Left forelimb (tissue), 1 donor: Measurements from ENCODE around the gene IFT52.
"Not testable (repeated sequence)": the region's sequence is repeated elsewhere in the genome, so short reads cannot be mapped to it uniquely, and the experiment has no call there.

ENCODE experiments used
- DNase-seq: peaks from one replicate; pipeline ENCODE4 v3.0.0-alpha.2; 2018; ENCODE audit warnings: low spot score

IFT52 gene

DNA sequence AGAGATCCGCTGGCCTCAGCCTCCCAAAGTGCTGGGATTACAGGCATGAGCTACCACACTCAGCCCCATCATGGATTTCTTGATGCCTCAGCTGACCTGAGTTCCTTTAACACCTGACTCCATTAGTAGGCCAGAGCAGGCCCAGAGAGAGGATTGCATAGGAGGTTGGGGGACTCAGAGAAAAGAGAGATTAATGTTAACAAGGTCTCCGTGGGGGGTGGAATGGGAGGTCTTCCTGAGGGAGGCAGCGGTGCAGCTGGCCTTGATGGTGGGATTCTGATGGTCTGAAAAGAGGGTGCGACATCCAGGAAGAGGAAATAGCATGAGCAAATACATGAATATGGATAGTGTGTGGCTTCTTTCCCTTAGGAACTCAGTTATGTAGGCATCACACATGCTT is 22.0 kb upstream of the IFT52 start:
- no peak for DNase-seq

DNA sequence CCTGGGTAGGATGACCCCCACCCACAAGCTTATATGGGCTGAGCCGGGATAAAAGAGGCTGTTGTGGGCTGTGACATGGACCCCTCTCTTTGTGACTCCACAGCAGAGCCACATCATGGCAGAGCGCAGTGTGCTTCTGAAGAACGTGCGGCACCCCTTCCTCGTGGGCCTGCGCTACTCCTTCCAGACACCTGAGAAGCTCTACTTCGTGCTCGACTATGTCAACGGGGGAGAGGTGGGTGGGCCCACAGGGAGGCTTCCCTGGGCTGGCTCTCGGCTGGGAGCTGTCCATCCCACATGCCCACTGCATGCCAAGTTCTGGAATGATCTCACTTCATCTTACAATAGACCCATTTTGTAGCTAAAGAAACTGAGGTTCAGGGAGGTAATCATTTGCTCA is 21.5 kb upstream of the IFT52 start:
- DNase-seq, result no peak

DNA sequence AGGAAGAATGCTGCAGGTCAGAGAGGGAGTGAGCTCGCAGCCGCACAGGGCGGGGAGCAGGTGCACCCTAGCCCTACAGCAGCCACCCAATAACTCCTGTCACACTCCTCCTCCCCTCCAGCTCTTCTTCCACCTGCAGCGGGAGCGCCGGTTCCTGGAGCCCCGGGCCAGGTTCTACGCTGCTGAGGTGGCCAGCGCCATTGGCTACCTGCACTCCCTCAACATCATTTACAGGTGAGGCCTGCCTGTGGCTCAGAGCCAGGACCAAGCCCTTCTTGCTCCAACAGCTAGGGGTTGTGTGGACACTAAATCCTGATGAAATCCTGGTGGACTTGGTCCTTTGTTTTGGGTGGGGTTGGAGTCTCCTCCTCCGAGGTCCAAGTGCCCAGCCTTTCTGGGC is 20.2 kb upstream of the IFT52 start:
- no peak for DNase-seq

DNA sequence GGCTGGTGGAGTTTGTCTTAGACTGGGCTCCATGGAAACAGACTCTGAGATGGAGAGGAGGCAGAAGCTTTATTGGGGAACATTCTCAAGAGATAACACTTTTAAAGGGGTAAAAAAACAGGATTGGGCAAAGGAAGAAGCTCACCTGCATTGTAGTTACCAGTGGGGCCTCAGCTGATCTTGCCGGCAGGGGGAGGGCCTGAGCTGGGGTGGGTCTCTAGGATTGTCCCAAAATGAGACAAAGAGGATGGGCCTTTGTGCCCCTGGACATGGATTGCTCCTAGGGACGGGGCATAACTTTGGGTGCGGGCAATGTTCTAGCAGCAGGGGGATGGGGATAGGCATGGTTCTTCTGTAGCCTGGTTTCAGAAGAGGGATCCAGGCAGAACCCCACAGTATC is 19.4 kb upstream of the IFT52 start:
- DNase-seq, result no peak

DNA sequence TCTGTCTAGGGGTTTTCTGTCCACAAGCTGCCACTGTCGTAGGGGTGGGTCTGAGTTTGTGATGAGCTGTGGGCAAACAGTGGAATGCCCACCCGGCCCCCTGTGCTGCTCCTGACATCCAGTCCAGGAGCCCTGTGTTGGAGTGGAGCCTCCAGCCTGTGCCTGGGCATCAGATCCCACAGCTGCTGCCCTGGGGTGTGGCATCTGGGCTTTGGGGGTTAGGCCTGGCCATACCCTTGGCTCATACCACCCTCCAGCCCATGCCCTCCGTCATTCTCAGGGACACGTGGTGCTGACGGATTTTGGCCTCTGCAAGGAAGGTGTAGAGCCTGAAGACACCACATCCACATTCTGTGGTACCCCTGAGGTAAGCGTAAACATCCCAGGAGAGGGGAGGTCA is 19.0 kb upstream of the IFT52 start:
- no peak for DNase-seq

DNA sequence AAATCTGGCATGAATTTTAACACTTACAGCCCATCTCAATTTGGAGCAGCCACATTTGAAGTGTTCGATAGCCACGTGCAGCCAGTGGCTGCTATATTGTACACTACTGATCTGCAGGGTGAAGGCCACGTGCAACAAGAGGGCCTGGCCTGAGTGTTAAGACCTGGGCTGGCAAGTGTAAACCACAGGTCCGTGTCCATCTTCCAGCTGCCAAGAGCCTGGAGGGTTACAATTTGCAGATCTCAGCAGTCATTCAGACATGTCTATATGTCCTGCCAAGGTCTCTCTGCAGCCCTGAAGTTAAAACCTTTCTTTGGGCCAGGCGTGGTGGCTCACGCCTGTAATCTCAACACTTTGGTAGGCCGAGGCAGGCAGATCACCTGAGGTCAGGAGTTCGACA is 17.8 kb upstream of the IFT52 start:
- no peak for DNase-seq

DNA sequence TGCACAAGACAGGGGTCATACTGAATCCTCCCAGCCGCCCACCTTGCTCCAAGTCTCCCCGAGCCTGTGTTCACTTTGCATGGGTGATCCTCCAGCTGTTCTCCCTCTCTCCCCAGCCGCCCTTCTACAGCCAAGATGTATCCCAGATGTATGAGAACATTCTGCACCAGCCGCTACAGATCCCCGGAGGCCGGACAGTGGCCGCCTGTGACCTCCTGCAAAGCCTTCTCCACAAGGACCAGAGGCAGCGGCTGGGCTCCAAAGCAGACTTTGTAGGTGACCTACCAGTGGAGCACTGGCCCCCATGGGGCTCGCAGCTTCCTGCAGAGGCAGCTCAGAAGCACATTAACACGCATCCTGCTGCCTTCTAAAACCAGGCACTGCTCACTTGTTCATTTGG is 14.6 kb upstream of the IFT52 start:
- no peak for DNase-seq

DNA sequence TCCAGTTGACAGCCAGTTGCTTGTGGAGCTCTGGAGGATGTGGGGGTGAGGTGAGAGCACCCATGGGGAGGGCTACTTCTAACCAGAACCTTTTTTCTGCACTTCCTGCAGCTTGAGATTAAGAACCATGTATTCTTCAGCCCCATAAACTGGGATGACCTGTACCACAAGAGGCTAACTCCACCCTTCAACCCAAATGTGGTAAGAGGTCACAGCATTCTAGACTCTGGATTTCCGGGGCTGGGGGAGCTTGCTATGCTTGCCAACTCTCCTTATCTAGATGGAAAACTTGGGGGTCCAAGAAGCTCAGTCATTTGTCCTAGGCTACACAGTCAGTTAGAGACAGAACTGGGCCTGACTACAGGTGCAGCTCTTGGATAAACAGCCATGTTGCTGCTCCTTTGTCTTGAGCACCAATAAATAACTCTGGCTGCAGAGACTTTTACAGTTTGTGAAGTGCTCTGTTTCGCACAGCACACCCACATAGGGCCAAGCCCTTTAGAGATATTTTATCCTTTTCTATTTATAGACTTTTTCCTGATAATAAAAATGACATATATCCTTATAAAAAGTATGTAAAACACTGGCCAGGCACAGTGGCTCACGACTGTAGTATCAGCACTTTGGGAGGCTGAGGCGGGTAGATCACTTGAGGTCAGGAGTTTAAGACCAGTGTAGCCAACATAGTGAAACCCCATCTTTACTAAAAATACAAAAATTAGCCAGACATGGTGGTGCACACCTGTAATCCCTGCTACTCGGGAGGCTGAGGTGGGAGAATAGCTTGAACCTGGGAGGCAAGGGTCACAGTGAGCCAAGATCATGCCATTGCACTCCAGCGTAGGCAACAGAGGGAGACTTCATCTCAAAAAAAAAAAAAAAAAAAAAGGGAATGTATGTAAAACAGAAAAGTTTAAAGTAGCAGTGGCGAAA is 10.6 kb upstream of the IFT52 start:
- DNase-seq, result no peak

DNA sequence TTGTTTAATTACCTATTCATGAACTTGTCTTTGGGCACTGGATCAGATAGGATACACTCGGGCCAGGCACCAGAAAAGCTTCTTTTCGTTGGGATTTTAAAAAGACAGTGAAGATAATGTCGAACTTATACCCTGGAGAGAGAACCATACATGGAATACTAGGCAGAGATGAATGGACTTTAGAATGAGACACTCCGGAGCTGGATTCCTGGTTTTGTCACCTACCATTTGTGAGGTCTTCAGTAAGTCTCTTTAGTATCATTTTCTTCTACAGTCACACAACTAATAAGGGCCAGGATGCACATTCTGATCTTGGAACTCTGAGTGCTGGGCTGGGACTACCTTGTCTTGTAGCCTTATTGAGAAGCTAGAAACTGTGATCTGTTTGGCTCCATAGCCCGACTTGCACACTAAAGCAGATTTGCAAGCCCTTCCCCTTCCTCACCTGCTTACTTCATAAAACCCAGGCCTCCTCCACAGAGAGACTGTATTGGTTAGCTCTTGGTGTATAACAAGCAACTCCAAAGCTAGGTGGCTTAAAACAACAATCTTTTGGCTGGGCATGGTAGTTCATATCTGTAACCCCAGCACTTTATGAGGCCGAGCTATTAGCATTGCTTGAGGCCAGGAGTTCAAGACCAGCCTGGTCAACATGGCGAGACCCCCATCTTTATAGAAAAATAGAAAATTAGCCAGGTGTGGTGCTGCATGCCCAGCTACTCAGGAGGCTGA is 7.4 kb upstream of the IFT52 start:
- no peak for DNase-seq

DNA sequence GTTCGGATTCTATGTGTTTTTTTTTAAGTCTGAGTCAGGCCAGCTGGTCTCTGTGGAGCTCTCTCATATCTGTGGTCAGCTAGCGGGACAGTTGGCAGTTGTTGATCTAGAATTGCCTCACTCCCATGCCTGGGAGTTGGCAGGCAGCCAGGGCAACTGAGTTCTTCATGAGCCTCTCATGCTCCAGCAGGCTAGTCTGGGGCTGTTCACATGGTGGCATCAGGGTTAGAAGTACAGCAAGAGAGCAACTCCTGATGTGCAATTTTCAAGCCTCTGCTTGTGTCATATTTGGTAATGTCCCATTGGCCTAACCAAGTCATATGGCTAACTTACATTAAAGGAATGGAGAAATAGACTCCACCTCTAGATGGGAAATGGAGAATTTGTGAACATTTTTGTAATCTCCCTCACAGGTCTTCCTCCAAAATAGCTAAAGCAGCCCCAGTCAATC is 6.7 kb upstream of the IFT52 start:
- DNase-seq, result no peak

DNA sequence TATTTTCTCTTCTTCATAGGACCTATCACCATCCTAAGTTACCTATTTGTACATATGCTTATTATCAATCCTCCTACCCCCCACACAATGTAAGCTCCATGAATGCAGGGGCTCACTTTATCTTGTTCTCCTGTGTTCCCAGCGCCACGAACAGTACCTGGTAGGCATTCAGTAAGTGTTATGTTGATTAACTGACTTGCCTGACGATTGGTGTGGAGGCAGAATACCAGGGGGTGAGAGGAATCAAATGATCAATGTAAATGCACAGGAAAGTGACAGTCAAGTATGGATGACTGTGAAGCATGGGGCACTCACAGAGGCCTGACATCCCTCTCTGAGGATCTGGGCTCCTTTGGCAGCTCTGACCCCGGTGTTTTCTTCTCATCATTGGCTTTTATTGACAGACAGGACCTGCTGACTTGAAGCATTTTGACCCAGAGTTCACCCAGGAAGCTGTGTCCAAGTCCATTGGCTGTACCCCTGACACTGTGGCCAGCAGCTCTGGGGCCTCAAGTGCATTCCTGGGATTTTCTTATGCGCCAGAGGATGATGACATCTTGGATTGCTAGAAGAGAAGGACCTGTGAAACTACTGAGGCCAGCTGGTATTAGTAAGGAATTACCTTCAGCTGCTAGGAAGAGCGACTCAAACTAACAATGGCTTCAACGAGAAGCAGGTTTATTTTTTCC is 6.1 kb upstream of the IFT52 start:
- no peak for DNase-seq

DNA sequence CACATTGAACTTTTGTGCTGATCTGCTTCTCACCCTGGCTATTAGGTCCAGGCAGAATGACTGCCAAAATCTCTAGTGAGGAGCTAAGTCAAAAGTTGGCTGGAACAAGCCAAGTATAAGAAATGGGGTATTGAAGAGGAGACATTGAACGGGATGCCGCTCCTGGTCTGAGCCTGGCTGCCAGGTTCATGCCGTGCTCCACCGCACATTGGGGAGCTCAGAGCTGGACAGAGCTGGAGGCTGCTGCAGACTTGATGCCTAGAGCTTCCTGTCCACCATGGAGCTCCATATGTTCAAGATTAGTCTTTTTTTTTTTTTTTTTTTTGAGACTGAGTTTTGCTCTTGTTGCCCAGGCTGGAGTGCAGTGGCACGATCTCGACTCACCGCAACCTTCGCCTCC is 4.1 kb upstream of the IFT52 start:
- no peak for DNase-seq

DNA sequence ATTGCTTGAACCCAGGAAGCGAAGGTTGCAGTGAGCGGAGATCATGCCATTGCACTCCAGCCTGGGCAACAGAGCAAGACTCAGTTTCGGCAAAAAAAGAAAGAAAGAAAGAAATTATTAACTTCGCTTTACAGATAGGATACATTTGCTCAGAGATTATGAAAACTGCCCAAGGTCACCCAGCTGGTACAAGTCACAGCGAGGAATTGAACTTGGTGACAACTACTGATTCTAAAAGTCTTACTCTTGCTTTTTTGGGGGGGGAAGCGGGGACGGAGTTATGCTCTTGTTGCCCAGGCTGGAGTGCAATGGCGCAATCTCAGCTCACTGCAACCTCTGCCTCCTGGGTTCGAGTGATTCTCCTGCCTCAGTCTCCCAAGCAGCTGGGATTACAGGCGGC is 2.2 kb upstream of the IFT52 start:
- DNase-seq, result not testable (repeated sequence)

DNA sequence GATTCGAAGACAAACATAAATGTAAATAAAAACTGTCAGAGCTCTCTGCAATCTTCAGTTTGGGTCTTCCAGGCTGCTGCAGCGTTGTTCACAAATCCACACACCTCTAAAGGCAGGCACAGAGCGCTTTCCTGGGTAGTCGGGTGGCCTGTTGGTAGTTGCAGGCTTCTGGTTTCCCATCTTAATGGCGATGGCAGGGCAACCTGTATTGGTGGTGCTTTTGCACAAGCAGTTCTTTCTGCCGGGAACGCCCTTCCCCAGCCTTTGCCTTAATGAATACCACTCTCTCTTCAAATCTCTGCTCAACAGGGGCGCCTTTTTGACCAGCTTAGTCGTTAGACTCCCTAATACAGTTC is 723 bp upstream of the IFT52 start:
- no peak for DNase-seq

DNA sequence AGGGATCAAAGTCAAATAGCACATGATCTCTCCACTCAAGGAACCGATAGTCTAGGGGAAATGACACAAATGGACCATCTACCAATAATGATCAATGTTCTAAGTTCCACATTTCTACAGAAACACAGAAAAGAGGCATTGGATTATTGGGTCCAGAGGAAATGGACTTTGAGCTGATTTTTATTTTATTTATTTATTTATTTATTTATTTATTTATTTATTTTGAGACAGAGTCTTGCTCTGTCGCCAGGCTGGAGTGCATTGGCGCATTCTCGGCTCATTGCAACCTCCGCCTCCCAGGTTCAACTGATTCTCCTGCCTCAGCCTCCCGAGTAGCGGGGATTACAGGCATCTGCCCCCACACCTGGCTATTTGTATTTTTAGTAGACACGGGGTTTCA is 11.2 kb downstream of the IFT52 start:
- DNase-seq, result not testable (repeated sequence)

DNA sequence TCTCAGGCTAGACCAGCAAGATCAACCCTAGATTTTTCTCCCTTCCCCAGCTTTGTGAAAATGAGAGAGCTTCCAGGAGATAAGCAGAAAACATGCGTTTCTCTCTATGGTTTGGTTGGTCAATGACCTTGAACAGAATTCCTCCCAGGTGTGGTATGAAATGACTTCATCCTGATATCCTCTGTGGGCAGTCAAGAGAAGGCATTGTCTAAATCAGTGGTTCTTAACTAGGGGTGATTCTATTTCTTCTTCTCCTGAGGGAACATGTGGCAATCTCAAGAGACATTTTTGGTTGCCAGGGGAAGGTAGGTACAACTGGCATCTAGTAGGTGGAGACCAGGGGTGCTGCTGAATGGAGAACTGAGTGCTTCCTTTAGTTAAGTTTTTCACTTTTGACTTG is 12.4 kb downstream of the IFT52 start:
- DNase-seq, result no peak

DNA sequence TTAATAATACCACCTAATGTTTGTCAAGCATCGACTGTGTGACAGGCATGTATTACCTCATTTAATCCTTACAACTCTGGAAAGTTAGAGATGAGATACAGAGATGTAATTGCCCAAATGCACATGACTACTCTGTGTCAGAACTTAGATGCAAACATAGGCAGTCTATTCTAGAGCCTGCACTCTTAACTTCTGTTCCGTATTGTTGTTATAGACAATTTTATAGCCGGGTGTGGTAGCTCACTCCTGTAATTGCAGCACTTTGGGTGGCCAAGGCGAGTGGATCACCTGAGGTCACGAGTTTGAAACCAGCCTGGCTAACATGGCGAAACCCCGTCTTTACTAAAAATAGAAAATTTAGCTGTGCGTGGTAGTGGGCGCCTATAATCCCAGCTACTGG is 15.0 kb downstream of the IFT52 start:
- DNase-seq, result no peak

DNA sequence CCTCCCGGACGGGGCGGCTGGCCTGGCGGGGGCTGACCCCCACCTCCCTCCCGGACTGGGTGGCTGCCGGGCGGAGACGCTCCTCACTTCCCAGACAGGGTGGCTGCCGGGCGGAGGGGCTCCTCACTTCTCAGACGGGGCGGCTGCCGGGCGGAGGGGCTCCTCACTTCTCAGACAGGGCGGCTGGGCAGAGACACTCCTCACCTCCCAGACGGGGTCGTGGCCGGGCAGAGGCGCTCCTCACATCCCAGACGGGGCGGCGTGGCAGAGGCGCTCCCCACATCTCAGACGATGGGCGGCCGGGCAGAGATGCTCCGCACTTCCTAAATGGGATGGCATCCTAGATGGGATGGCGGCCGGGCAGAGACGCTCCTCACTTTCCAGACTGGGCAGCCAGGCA is 16.5 kb downstream of the IFT52 start:
- not testable (repeated sequence) for DNase-seq

DNA sequence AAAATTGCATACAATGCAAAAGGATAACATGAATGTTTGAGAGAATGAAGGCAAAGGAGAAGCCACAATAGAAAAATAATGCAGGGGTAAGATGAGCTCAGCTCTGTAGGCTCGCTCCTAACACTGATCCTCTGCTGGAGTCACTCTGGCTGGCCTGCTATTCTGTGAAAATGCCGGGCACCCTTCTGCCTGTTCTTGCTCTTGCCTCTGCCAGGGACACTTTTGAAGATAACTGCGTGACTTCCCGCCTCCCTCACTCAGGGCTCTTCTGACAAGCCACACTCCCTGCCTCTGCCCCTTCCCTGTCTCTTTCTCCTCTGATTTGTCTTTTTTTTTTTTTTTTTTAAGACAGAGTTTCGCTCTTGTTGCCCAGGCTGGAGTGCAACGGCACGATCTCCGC is 40.9 kb downstream of the IFT52 start:
- DNase-seq, result no peak

DNA sequence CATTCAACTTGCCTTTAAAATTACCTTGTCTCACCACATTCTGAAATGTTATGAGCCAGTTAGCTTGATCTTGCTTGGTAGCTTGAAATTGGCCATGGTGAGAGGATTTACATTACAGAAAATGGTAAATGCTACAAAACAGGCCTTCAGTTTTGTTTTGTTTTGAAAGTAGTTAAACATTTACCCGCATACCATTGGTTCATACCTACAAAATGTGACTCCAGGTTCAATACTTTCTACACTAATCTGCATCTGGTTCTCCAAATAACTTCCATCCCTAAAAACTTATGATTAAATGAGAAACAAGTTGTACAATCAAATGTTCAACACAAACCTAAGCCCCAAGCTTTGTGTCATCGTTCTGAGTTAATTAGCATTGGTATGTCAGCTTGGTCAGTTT is 45.7 kb downstream of the IFT52 start:
- no peak for DNase-seq

DNA sequence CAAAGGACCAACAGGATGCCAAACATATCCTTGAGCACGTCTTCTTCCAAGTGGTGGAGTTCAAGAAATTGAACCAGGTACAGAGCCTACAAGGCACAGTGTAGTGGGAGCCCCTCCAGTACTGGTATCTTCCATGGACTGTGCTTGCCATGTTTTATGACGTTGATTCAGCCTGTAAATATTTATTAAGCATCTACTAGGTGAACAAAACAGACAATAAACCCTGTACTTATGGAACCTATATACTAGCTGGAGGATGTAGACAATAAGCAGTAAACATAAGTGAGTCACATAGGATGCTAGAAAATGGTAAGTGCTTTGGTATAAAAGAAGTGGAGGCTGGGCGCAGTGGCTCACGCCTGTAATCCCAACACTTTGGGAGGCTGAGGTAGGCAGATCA is 51.8 kb downstream of the IFT52 start:
- DNase-seq, result no peak

DNA sequence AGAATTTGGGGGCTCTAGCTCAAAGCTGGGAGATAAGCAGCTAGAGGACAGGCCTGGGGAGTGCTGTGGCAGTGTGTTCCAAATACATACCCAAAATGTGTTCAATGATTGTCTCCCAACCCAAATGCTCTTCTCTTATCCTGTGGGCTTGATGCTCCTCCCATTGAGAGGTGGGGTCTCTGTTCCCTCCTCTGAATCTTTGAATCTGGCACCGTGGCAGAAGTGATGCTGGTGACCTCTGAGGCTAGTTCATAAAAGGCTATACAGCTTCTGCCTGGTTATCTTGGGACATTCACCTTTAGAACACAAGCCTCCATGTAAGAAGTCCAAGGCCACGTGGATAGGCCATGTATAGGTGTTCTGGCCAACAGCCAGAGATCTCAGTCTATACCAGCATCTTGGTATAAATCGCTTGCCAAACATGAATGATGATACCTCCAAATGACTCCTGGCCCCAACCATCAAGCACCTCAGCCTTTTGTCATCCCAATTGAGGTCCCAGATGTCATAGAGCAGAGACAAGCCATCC is 60.3 kb downstream of the IFT52 start:
- DNase-seq, result no peak
